Endothelial cell of umbilical vein (primary cell): Measurements from ENCODE around the gene COL5A1. TPM values are rescaled to one million over a fixed set of nuclear protein-coding genes. Genes with fewer than 3 reads are reported as not detected.

ENCODE experiments used
- BruUV-seq: library from RNA; stranded (reverse); fragments of 400-500 nt; replicated peaks from 2 replicates; lab custom pipeline; 2021; lab: Mats Ljungman, UMichigan
- CTCF ChIA-PET: fragments of 300-600, 350-600 bp; sonication (Branson Sonifier 250); formaldehyde crosslinking; loops from one replicate; lab custom pipeline; 2021; ENCODE audit warnings: antibody characterized with exemption, inconsistent platforms; lab: Charles Lee
- POLR2A ChIA-PET: fragments of 300-600, 350-600 bp; sonication (Branson Sonifier 250); formaldehyde crosslinking; loops from one replicate; lab custom pipeline; 2021; ENCODE audit warnings: antibody characterized with exemption, inconsistent platforms; lab: Charles Lee
- DNase-seq: peaks from one replicate; pipeline ENCODE4 v3.0.0-alpha.2; 2011; ENCODE audit warnings: low read depth, low spot score
- FAIRE-seq: peaks from 2 replicates; lab custom pipeline; 2011; peaks lifted over from hg19 to GRCh38; lab: Jason Lieb, UNC
- H2AFZ ChIP-seq: 2 replicates; pipeline ENCODE4 v1.6.0; 2012; ENCODE audit warnings: low read depth, low read length, control low read depth, inconsistent platforms
- H3K27ac ChIP-seq: 2 replicates; pipeline ENCODE4 v1.5.1; 2011; ENCODE audit warnings: low read depth, mild to moderate bottlenecking, control low read depth, low read length, moderate library complexity; ENCODE audit not compliant: insufficient read depth
- H3K27me3 ChIP-seq, 2 experiments: 2 replicates each; pipeline versions ENCODE4 v1.6.0 to v1.6.1; 2011; ENCODE audit warnings: low read length in 2 of 2, mixed read lengths in 1 of 2; ENCODE audit not compliant: control insufficient read depth in 2 of 2, insufficient read depth in 2 of 2
- H3K36me3 ChIP-seq, 2 experiments: 2 replicates in 1 of 2; 3 replicates in 1 of 2; pipeline ENCODE4 v1.5.1; 2011; ENCODE audit warnings: low read length in 2 of 2, mild to moderate bottlenecking in 1 of 2, moderate library complexity in 1 of 2; ENCODE audit not compliant: control insufficient read depth in 2 of 2, insufficient read depth in 2 of 2; ENCODE audit errors: extremely low read depth in 1 of 2
- H3K4me1 ChIP-seq: 3 replicates; pipeline ENCODE4 v1.5.1; 2011; ENCODE audit warnings: mild to moderate bottlenecking, low read length; ENCODE audit not compliant: control insufficient read depth, insufficient read depth; ENCODE audit errors: extremely low read depth
- H3K4me2 ChIP-seq: 2 replicates; pipeline ENCODE4 v1.6.1; 2011; ENCODE audit warnings: low read length, control low read depth, mixed read lengths; ENCODE audit not compliant: insufficient read depth
- H3K4me3 ChIP-seq, 3 experiments: fragments of 200-600 bp in 1 of 3; sonication (generic), shearing (Covaris generic) in 1 of 3; replicated peaks in 1 of 3; 2 replicates each; pipeline ENCODE4 v1.5.1; 2011 to 2016; ENCODE audit warnings: control low read depth in 3 of 3, low read length in 3 of 3, mild to moderate bottlenecking in 2 of 3, inconsistent platforms in 1 of 3, low read depth in 1 of 3, moderate library complexity in 1 of 3; ENCODE audit not compliant: insufficient read depth in 1 of 3
- H3K79me2 ChIP-seq: 2 replicates; pipeline ENCODE4 v1.6.0; 2012; ENCODE audit warnings: low read length, inconsistent platforms; ENCODE audit not compliant: control insufficient read depth, insufficient read depth
- H3K9ac ChIP-seq: replicated peaks from 2 replicates; pipeline ENCODE3; 2011; ENCODE audit warnings: low read length, control low read depth; ENCODE audit not compliant: insufficient read depth; ENCODE audit errors: extremely low read depth
- H3K9me1 ChIP-seq: replicated peaks from 3 replicates; pipeline ENCODE4 v1.6.0; 2011; ENCODE audit warnings: mild to moderate bottlenecking, low read length; ENCODE audit not compliant: control insufficient read depth, insufficient read depth; ENCODE audit errors: extremely low read depth
- H3K9me3 ChIP-seq: replicated peaks from 2 replicates; pipeline ENCODE4 v1.5.1; 2012; ENCODE audit warnings: low read length, inconsistent platforms; ENCODE audit not compliant: control insufficient read depth, insufficient read depth
- H4K20me1 ChIP-seq: replicated peaks from 2 replicates; pipeline ENCODE3; 2011; ENCODE audit warnings: mild to moderate bottlenecking, low read length; ENCODE audit not compliant: control insufficient read depth, insufficient read depth; ENCODE audit errors: extremely low read depth
- CTCF ChIP-seq, 2 donors: IDR thresholded peaks; 1 replicate in 1 of 2; 2 replicates in 1 of 2; pipeline ENCODE4 v1.5.1; 2011; ENCODE audit warnings: low read length in 2 of 2, mild to moderate bottlenecking in 2 of 2, moderate library complexity in 2 of 2, control low read depth in 1 of 2, inconsistent platforms in 1 of 2, low read depth in 1 of 2; ENCODE audit not compliant: insufficient read depth in 1 of 2; ENCODE audit errors: extremely low read depth in 1 of 2
- EZH2 ChIP-seq: IDR thresholded peaks from 2 replicates; pipeline ENCODE4 v1.6.1; 2012; ENCODE audit warnings: borderline replicate concordance, low read depth, mild to moderate bottlenecking, moderate library complexity, low read length, inconsistent platforms; ENCODE audit not compliant: severe bottlenecking
- FOS ChIP-seq: IDR thresholded peaks from 2 replicates; pipeline ENCODE4 v1.6.1; 2011; ENCODE audit warnings: mild to moderate bottlenecking, low read length, moderate library complexity, borderline replicate concordance; ENCODE audit not compliant: insufficient read depth
- GATA2 ChIP-seq: IDR thresholded peaks from 2 replicates; pipeline ENCODE4 v1.7.0; 2011; ENCODE audit warnings: low read depth, mild to moderate bottlenecking, moderate library complexity, mixed read lengths, low read length; ENCODE audit not compliant: insufficient read length, insufficient read depth
- JUN ChIP-seq: IDR thresholded peaks from 2 replicates; pipeline ENCODE4 v1.6.1; 2011; ENCODE audit warnings: borderline replicate concordance, low read depth; ENCODE audit not compliant: insufficient read length, insufficient read depth
- MAX ChIP-seq: IDR thresholded peaks from 2 replicates; pipeline ENCODE4 v1.6.1; 2011; ENCODE audit not compliant: insufficient read depth, insufficient read length
- POLR2AphosphoS5 ChIP-seq: IDR thresholded peaks from 2 replicates; pipeline ENCODE4 v1.6.1; 2012; ENCODE audit warnings: low read depth, mild to moderate bottlenecking, control low read depth, low read length, moderate library complexity; ENCODE audit not compliant: insufficient read depth
- dilution Hi-C: fragments of 300-500 bp; cut with MboI; formaldehyde crosslinking; loops from one replicate; pipeline ENCODE4 v1.15.0; 2019; ENCODE audit warnings: low sequenced_read_pairs; ENCODE audit not compliant: extremely low pct_ligation_motif_present
- intact Hi-C: fragments of 100-400 bp; cut with micrococcal nuclease; formaldehyde crosslinking; loops from one replicate; pipeline ENCODE4 v1.10.0; 2022
- polyA plus RNA-seq, 4 experiments: library from polyadenylated mRNA; depleted of rRNA in 3 of 4; stranded (reverse) in 3 of 4; unstranded in 1 of 4; fragments of >200 nt; gene quantifications; 2 replicates each; pipeline versions ENCODE4 v1.2.1 to v1.2.3, GENCODE V29; 2011 to 2012; ENCODE audit warnings: missing spikeins in 1 of 4
- total RNA-seq: library from RNA; stranded (reverse); gene quantifications from 2 replicates; pipeline ENCODE4 v1.2.3, GENCODE V29; 2021

COL5A1 gene
- total and polyA plus RNA-seq, 2 donors (not counting 3 experiments of a cell fraction or from before 2014, with no cell fraction given) = 97.4 to 175 TPM

DNA sequence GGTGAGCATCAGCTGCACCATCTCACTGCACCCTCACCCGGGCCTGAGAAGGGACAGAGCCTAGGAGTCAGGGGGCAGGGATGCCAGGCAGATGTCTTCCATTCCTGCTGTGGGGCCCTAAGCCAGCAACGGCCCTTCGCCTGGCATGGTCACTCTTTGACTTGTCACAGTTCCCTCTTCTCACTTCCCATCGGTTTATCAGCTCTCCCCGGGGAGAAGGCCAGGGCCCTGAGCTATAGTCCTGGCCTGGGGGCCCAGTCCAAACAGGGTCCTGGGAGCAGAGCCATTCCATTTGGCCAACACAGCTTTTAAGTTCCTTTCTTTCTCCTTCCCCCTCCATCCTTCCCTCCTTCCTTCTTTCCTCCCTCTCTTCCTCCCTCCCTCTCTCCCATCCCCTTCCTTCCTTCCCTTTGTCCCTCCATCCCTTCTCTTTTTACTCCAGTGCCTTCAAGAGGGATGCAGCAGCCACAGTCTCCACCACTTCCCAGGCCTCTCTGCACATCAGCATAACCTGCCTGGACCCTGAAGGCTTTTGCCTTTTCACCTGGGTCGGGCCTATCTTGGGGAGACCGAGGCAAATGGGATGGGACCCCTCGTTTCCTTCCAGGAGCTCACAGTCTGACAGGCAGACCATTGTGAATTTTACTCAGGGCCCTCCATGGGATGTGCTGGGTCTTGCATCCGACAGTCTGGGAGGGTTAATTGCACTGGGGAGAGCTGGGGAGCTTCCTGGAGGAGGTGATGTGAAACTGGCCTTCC is 4.2 kb downstream of the COL5A1 start:
- Histone ChIP-seq H3K9me1 (no peaks in the 10 kb centered on the region), H3K4me2 (no peak overlapping the region), H2AFZ (no peak overlapping the region), H4K20me1 (no peaks in the 10 kb centered on the region), H3K27me3 (no peaks in the 10 kb centered on the region), H3K27ac (no peak overlapping the region), H3K4me3 (no peak overlapping the region), H3K79me2 (peaks cover 60% of the 10 kb centered on the region), H3K9ac (no peak overlapping the region), H3K36me3 (peaks cover 0 to 6% of the 10 kb centered on the region in 2 experiments), H3K9me3 (no peaks in the 10 kb centered on the region), H3K4me1 (peaks cover 27% of the 10 kb centered on the region)
- TF ChIP-seq FOS (no peak), EZH2 (no peak), JUN (no peak), GATA2 (no peak), MAX (no peak), POLR2AphosphoS5 (no peak), CTCF (IDR thresholded peaks at IDR 0.05; ENCODE audit: extremely low read depth in 1 of 2, insufficient read depth in 1 of 2, low read depth in 1 of 2, low read length in 2 of 2) (no peak)
- FAIRE-seq (peak; percentile 26), DNase-seq (no peak)
- POLR2A ChIA-PET = interaction anchor here (1.6 kb wide), 1 partner anchor 189 kb away, joined by 3 read pairs; no protein-coding TSS in a partner anchor
- no TSS peak for BruUV-seq
- CTCF ChIA-PET = interaction anchor here (1.3 to 2.2 kb wide), 5 partner anchors 10 to 510 kb away, joined by 3 to 20 read pairs (median 5); partner anchors contain the start of gene WDR5
- intact Hi-C loops (no loop called here), dilution Hi-C loops (no loop called here)
